GM10266 (cell line): ENCODE data around the gene GLRX2.

Experiments
- DNase-seq: peaks from one replicate; pipeline ENCODE4 v3.0.0; 2012; ENCODE audit errors: extremely low spot score
- CTCF ChIP-seq: IDR thresholded peaks from 2 replicates; pipeline ENCODE4 v1.5.1; 2012; ENCODE audit warnings: mild to moderate bottlenecking, low read depth; ENCODE audit not compliant: control insufficient read depth, insufficient read depth; ENCODE audit errors: missing control alignments

GLRX2 gene

GRCh38 chr1:193104907-193105820, at the start of gene GLRX2:
TSS of gene GLRX2 (minus strand) at chr1:193105414. CDS start at chr1:193105382, 32 bp downstream.
- peak; percentile 93 for DNase-seq
- no peak for TF ChIP-seq CTCF

- no peak for DNase-seq
- no peak for TF ChIP-seq CTCF
Observed at GRCh38 chr1:193144999-193145398, 39.8 kb upstream of the GLRX2 start.

- no peak for TF ChIP-seq CTCF
- DNase-seq, result no peak
Observed at GRCh38 chr1:193144361-193144938, 39.2 kb upstream of the GLRX2 start.

GRCh38 chr1:193143285-193143684, 38.1 kb upstream of the GLRX2 start:
- peak; percentile 13 for TF ChIP-seq CTCF
- DNase-seq, result no peak

- TF ChIP-seq CTCF, result no peak
- no peak for DNase-seq
Observed at GRCh38 chr1:193142409-193142808, 37.2 kb upstream of the GLRX2 start.

- TF ChIP-seq CTCF, result no peak
- no peak for DNase-seq
Observed at GRCh38 chr1:193141804-193142203, 36.6 kb upstream of the GLRX2 start.

GRCh38 chr1:193140254-193140653, 35.0 kb upstream of the GLRX2 start:
- no peak for DNase-seq
- no peak for TF ChIP-seq CTCF
